Psoas muscle (tissue), 8 donors: ENCODE measurements around the gene ASAP3. TPM values are rescaled to one million over a fixed set of nuclear protein-coding genes. Genes with fewer than 3 reads are reported as not detected.
"Not testable (repeated sequence)": the region's sequence is repeated elsewhere in the genome, so short reads cannot be mapped to it uniquely, and the experiment has no call there.

Experiments used
- ATAC-seq, 4 donors: fragments of 200-7000 bp; cut with Tn5 transposase; one replicate each; pipeline ENCODE4 v1.9.1; 2020; ENCODE audit warnings: moderate library complexity in 3 of 4, mild to moderate bottlenecking in 2 of 4
- DNase-seq, 2 donors: peaks; one replicate each; pipeline ENCODE4 v3.0.0-alpha.2; 2020
- H3K27ac ChIP-seq: fragments of 200-600 bp; one replicate; pipeline ENCODE4 v1.8.0; 2022
- H3K27me3 ChIP-seq, 3 donors: fragments of 200-600 bp in 1 of 3; one replicate each; pipeline versions ENCODE4 v1.6.1 to v1.8.0; 2013 to 2022; ENCODE audit warnings: low read length in 2 of 3, mild to moderate bottlenecking in 2 of 3, moderate library complexity in 1 of 3; ENCODE audit not compliant: insufficient read depth in 3 of 3
- H3K36me3 ChIP-seq, 2 donors: fragments of 200-600 bp in 1 of 2; one replicate each; pipeline versions ENCODE4 v1.6.1 to v1.8.0; 2013 to 2022; ENCODE audit warnings: low read depth in 1 of 2, mild to moderate bottlenecking in 1 of 2, moderate library complexity in 1 of 2; ENCODE audit not compliant: insufficient read depth in 1 of 2
- H3K4me1 ChIP-seq: fragments of 200-600 bp; one replicate; pipeline ENCODE4 v1.8.0; 2022
- H3K4me3 ChIP-seq: fragments of 200-600 bp; one replicate; pipeline ENCODE4 v1.8.0; 2022; ENCODE audit warnings: mild to moderate bottlenecking
- H3K9me3 ChIP-seq: fragments of 200-600 bp; one replicate; pipeline ENCODE4 v1.8.0; 2022
- CTCF ChIP-seq: fragments of 200-600 bp; IDR thresholded peaks from one replicate; pipeline ENCODE4 v1.8.0; 2022; ENCODE audit warnings: antibody characterized with exemption
- WGBS, 3 donors: extraction: QIAGEN DNeasy Blood & Tissue Kit; methylation state at CpG; one replicate each; pipeline versions ENCODE4 v1.1.6 to v1.1.7; 2013; 5-methylcytosine and 5-hydroxymethylcytosine counted together
- intact Hi-C, 2 donors: fragments of 100-400 bp; cut with DNase I; formaldehyde crosslinking; loops; one replicate each; pipeline versions ENCODE4 v1.11.0 to v1.14.2; 2022
- polyA plus RNA-seq, 3 donors: library from polyadenylated mRNA; stranded (reverse); fragments of 200-250 nt; gene quantifications; one replicate each; pipeline ENCODE4 v1.2.3, GENCODE V29; 2013
- total RNA-seq, 4 donors: library from RNA; stranded (reverse); fragmentation: NEBNext Ultra II Directional in 2 of 4; extraction: Animal tissue kit (Norgen Biotek cat#: 25700) in 2 of 4; gene quantifications; one replicate each; pipeline versions ENCODE4 v1.2.1 to v1.2.4, GENCODE V29; 2021 to 2023
- donor health status: healthy with polysubstance abuse.
- donor health status: DM: no; HTN: no; CAD: no; lungs with moderate emphysema.
- donor health status: Bipolar disorder and iron deficiency.
- donor health status: healthy.
- donor health status: DM: yes; HTN: yes; CAD: no.
- donor health status: DM: no; HTN: no; CAD: no.
- donor health status: DM: no; HTN: no; CAD: no.
- donor health status: DM: yes; HTN: yes; CAD: no.

The ASAP3 gene
- total and polyA plus RNA-seq, 7 donors: 13.3 to 68.0 (median 45.7) TPM

- intact Hi-C loops: no loop called here
- Histone ChIP-seq H3K9me3 (no peaks in the 10 kb centered on the region), H3K4me3 (no peak overlapping the region), H3K27ac (peak overlapping the region; percentile 9), H3K4me1 (peaks cover 12% of the 10 kb centered on the region), H3K36me3 (peaks cover 0 to 45% of the 10 kb centered on the region in 2 donors), H3K27me3 (no peaks in the 10 kb centered on the region)
- no peak for TF ChIP-seq CTCF
- WGBS, 3 donors: 33 to 38% (median 36%) methylated on average over 5 of the region's 5 CpGs
- ATAC-seq (no peak), DNase-seq (no peak)
Observed at GRCh38 chr1:23380719-23381118, 103.3 kb downstream of the ASAP3 start.

DNA sequence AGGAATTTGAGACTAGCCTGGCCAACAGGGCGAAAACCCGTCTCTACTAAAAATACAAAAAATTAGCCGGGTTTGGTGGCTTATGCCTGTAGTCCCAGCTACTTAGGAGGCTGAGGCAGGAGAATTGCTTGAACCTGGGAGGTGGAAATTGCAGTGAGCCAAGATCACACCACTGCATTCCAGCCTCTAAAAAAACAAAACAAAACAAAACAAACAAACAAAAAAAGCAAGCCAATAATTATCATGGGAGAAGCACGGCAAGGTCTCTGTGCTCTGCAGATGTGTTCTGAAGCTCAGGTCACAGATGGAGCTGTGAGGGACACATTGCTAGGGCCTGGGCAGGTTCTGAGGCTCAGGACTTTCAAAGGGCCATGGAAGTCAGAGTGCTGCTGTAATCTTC, 103.7 kb downstream of the ASAP3 start:
- H3K27me3 ChIP-seq, ATAC-seq, DNase-seq, intact Hi-C loops, H3K4me3 ChIP-seq, H3K9me3 ChIP-seq: not testable (repeated sequence)
- H3K27ac ChIP-seq: peak overlapping the region; percentile 9
- H3K36me3 ChIP-seq: peaks cover 0 to 40% of the 10 kb centered on the region in 2 donors
- H3K4me1 ChIP-seq: peaks cover 12% of the 10 kb centered on the region
- 33 to 63% (median 46%) methylated on average over 4 of the region's 4 CpGs for WGBS, 3 donors

Other genes with a start within 250 kb of the ASAP3 start
- 10 to 100 TPM; 39.8 to 81.0 (median 71.4) TPM for gene HNRNPR, start 139.9 kb downstream of the ASAP3 start, total RNA-seq
- 100 to 1,000 TPM in 1 of 3 donors, 10 to 100 TPM in 2; 46.3 to 107 (median 94.0) TPM for gene HNRNPR, start 139.9 kb downstream of the ASAP3 start, polyA plus RNA-seq
- gene ZNF436, start 114.3 kb downstream of the ASAP3 start, total RNA-seq: 10 to 100 TPM in 1 of 4 donors, 1 to 10 TPM in 3; 6.8 to 11.5 (median 8.6) TPM
- 1 to 10 TPM; 2.2 to 7.2 (median 3.1) TPM for gene ZNF436, start 114.3 kb downstream of the ASAP3 start, polyA plus RNA-seq
- gene TCEA3, start 59.4 kb downstream of the ASAP3 start, total RNA-seq: 100 to 1,000 TPM; 140 to 200 (median 170) TPM
- gene TCEA3, start 59.4 kb downstream of the ASAP3 start, polyA plus RNA-seq: 100 to 1,000 TPM in 2 of 3 donors, 10 to 100 TPM in 1; 70.2 to 301 (median 195) TPM
- under 1 TPM in 3 of 4 donors, not detected in 1; 0.06 to 0.32 (median 0.17) TPM for gene E2F2, start 47.1 kb upstream of the ASAP3 start, total RNA-seq
- under 1 TPM in 2 of 3 donors, not detected in 1; 0.03 to 0.05 TPM for gene E2F2, start 47.1 kb upstream of the ASAP3 start, polyA plus RNA-seq
- gene ID3, start 75.3 kb upstream of the ASAP3 start, total RNA-seq: 10 to 100 TPM; 17.8 to 97.3 (median 81.2) TPM
- 100 to 1,000 TPM in 1 of 3 donors, 10 to 100 TPM in 2; 26.8 to 126 (median 33.7) TPM for gene ID3, start 75.3 kb upstream of the ASAP3 start, polyA plus RNA-seq
- 100 to 1,000 TPM; 486 to 688 (median 592) TPM for gene RPL11, start 207.6 kb upstream of the ASAP3 start, total RNA-seq
- gene RPL11, start 207.6 kb upstream of the ASAP3 start, polyA plus RNA-seq: 1,000 to 10,000 TPM in 2 of 3 donors, 100 to 1,000 TPM in 1; 842 to 1,926 (median 1,102) TPM